HepG2 (cell line): ENCODE data around the gene SDR39U1. TPM values are rescaled to one million over a fixed set of nuclear protein-coding genes. Genes with fewer than 3 reads are reported as not detected.

Experiments
- ASH2L ChIP-seq: fragments of 300-600, 200-600 bp; sonication (generic); IDR thresholded peaks from 2 replicates; pipeline ENCODE4 v1.7.0; 2017; ENCODE audit warnings: low read depth, mild to moderate bottlenecking, moderate library complexity, mixed read lengths, low read length; ENCODE audit not compliant: insufficient read length
- CEBPZ ChIP-seq: IDR thresholded peaks from 2 replicates; pipeline ENCODE4 v1.6.1; 2012; ENCODE audit warnings: low read length, improper control_type of control experiment
- DNMT1 ChIP-seq: sonication (generic); formaldehyde crosslinking; IDR thresholded peaks from 2 replicates; pipeline ENCODE4 v1.5.1; 2020; ENCODE audit warnings: mild to moderate bottlenecking, missing genetic modification reagents
- GABPA ChIP-seq, 2 experiments: IDR thresholded peaks; 2 replicates each; pipeline ENCODE4 v1.6.1; 2011 to 2016; ENCODE audit warnings: low read depth in 2 of 2, low read length in 1 of 2, missing biosample characterization in 1 of 2, missing genetic modification characterization in 1 of 2
- HNF1A ChIP-seq, 2 experiments: sonication (generic) in 1 of 2; formaldehyde crosslinking in 1 of 2; IDR thresholded peaks; 2 replicates each; pipeline versions ENCODE4 v1.4.0 to v1.6.1; 2016 to 2020; ENCODE audit warnings: borderline replicate concordance in 1 of 2, low read depth in 1 of 2, mild to moderate bottlenecking in 1 of 2, missing genetic modification reagents in 1 of 2
- HNRNPLL ChIP-seq: fragments of 200-400 bp; formaldehyde crosslinking; IDR thresholded peaks from 2 replicates; pipeline ENCODE4 v1.6.1; 2017; ENCODE audit warnings: mild to moderate bottlenecking, low read depth, low read length; ENCODE audit not compliant: poor library complexity, severe bottlenecking
- MAX ChIP-seq: IDR thresholded peaks from 2 replicates; pipeline ENCODE4 v1.6.1; 2012; ENCODE audit warnings: inconsistent platforms
- MYNN ChIP-seq: sonication (generic); formaldehyde crosslinking; IDR thresholded peaks from 2 replicates; pipeline ENCODE4 v1.4.0; 2020; ENCODE audit warnings: mild to moderate bottlenecking, low read depth, missing genetic modification reagents
- PAX8 ChIP-seq: sonication (generic); formaldehyde crosslinking; IDR thresholded peaks from 2 replicates; pipeline ENCODE4 v1.8.0; 2022; ENCODE audit warnings: mild to moderate bottlenecking, missing genetic modification reagents, borderline replicate concordance
- PLRG1 ChIP-seq: fragments of 450-650 bp; conservative IDR thresholded peaks from 2 replicates; pipeline ENCODE4 v1.6.1; 2016
- POGK ChIP-seq: sonication (generic); formaldehyde crosslinking; conservative IDR thresholded peaks from 2 replicates; pipeline ENCODE4 v1.8.0; 2022; ENCODE audit warnings: mild to moderate bottlenecking, moderate library complexity, missing genetic modification reagents
- THAP7 ChIP-seq: sonication (generic); formaldehyde crosslinking; IDR thresholded peaks from 2 replicates; pipeline ENCODE4 v1.8.1; 2023; ENCODE audit warnings: mild to moderate bottlenecking, missing genetic modification reagents
- U2AF2 ChIP-seq: fragments of 200-400 bp; formaldehyde crosslinking; IDR thresholded peaks from 2 replicates; pipeline ENCODE4 v1.6.1; 2017; ENCODE audit warnings: low read depth, mild to moderate bottlenecking, low read length
- ZBTB20 ChIP-seq: sonication (generic); formaldehyde crosslinking; IDR thresholded peaks from 2 replicates; pipeline ENCODE4 v1.8.1; 2023; ENCODE audit warnings: missing genetic modification reagents, low read depth, mild to moderate bottlenecking, borderline replicate concordance
- ZNF782 ChIP-seq: sonication (generic); formaldehyde crosslinking; IDR thresholded peaks from 2 replicates; pipeline ENCODE4 v1.4.0; 2020; ENCODE audit warnings: missing genetic modification reagents, mild to moderate bottlenecking, borderline replicate concordance
- ZNF883 ChIP-seq: sonication (generic); formaldehyde crosslinking; IDR thresholded peaks from 2 replicates; pipeline ENCODE4 v1.5.1; 2020; ENCODE audit warnings: mild to moderate bottlenecking, missing genetic modification reagents; ENCODE audit errors: not compliant biosample characterization
- polyA plus RNA-seq, 8 experiments: library from polyadenylated mRNA; depleted of rRNA in 3 of 8; stranded (reverse) in 7 of 8; unstranded in 1 of 8; fragments of >200 nt; fragmentation: Illumina TruSeq in 4 of 8; extraction: Trizol in 4 of 8; gene quantifications; 2 replicates each; pipeline versions ENCODE4 v1.2.1 to v1.2.3, GENCODE V29; 2011 to 2016; ENCODE audit warnings: low read depth in 4 of 8, missing spikeins in 1 of 8, mixed read lengths in 1 of 8; ENCODE audit not compliant: insufficient read depth in 1 of 8
- total RNA-seq, 5 experiments: library from RNA; depleted of rRNA; stranded (reverse); fragments of >200 nt; fragmentation: Illumina TruSeq; extraction: Trizol; gene quantifications; 2 replicates each; pipeline ENCODE4 v1.2.3, GENCODE V29; 2016; ENCODE audit warnings: low read depth in 1 of 5

Gene SDR39U1
- total and polyA plus RNA-seq, 2 of the 13 experiments (the other 11 are each of a cell fraction or from before 2014, with no cell fraction given) = 34.4 to 129 TPM

- TF ChIP-seq HNF1A (IDR thresholded peaks at IDR 0.05; ENCODE audit: low read depth) = no peak
- 0 out of 2 replicates have a peak, but pooled peaks have one; percentile 49 for TF ChIP-seq HNF1A (CRISPR knock-in tag; IDR thresholded peaks at IDR 0.05; ENCODE audit: borderline replicate concordance)
- no peak for TF ChIP-seq CEBPZ
- no peak for TF ChIP-seq MAX
- TF ChIP-seq MYNN = 0 out of 2 replicates have a peak, but pooled peaks have one; percentile 11
- no peak for TF ChIP-seq PLRG1
- TF ChIP-seq PAX8 (CRISPR knock-in tag) = peak; percentile 58; the same call in 1 of the 2 replicates
- TF ChIP-seq U2AF2 = no peak
- TF ChIP-seq GABPA (IDR thresholded peaks at IDR 0.05; ENCODE audit: low read depth, low read length) = no peak
- no peak for TF ChIP-seq GABPA (CRISPR knock-in tag; IDR thresholded peaks at IDR 0.05; ENCODE audit: low read depth)
- 0 out of 2 replicates have a peak, but pooled peaks have one; percentile 19 for TF ChIP-seq DNMT1 (CRISPR knock-in tag)
- no peak for TF ChIP-seq ASH2L
- peak; percentile 35 for TF ChIP-seq HNRNPLL
- TF ChIP-seq ZNF883 (CRISPR knock-in tag) = no peak
- TF ChIP-seq POGK (CRISPR knock-in tag) = no peak
- TF ChIP-seq ZBTB20 (CRISPR knock-in tag) = 0 out of 2 replicates have a peak, but pooled peaks have one; percentile 8
- peak; percentile 65; the same call in 1 of the 2 replicates for TF ChIP-seq ZNF782 (CRISPR knock-in tag)
- no peak for TF ChIP-seq THAP7 (CRISPR knock-in tag)
These were observed 11.7 kb downstream of the SDR39U1 start (continued) for GRCh38 chr14:24430682-24431568.
